Measurements from ENCODE around the gene PPP1R2C.

- TF ChIP-seq CSRNP3 (CRISPR knock-in tag; IDR thresholded peaks at IDR 0.05) (no peak), PATZ1 (CRISPR knock-in tag; IDR thresholded peaks at IDR 0.05; ENCODE audit: borderline replicate concordance) (no peak), PPARA (CRISPR knock-in tag; IDR thresholded peaks at IDR 0.05; ENCODE audit: borderline replicate concordance) (no peak), RARB (CRISPR knock-in tag; IDR thresholded peaks at IDR 0.05) (no peak), CREB5 (CRISPR knock-in tag; IDR thresholded peaks at IDR 0.05; ENCODE audit: low read depth) (no peak), ZFP30 (CRISPR knock-in tag; IDR thresholded peaks at IDR 0.05) (no peak), CSDC2 (CRISPR knock-in tag; IDR thresholded peaks at IDR 0.05) (no peak)
Observed at GRCh38 chrX:42739741-42740140, 38.2 kb downstream of the PPP1R2C start.
